ENCODE measurements around the gene OR2A25.

Gene OR2A25

GRCh38 chr7:144074374-144074773 lies 4.8 kb downstream of the OR2A25 start:
- TF ChIP-seq CTCF (IDR thresholded peaks at IDR 0.05; ENCODE audit: borderline replicate concordance, insufficient read depth, low read depth, low read length): no peak
- H3K4me3 ChIP-seq (ENCODE audit: low read depth, low read length): no peak overlapping the region

- TF ChIP-seq CTCF (IDR thresholded peaks at IDR 0.05; ENCODE audit: borderline replicate concordance, insufficient read depth, low read depth, low read length): no peak
- no peak within 1 kb of the TSS for H3K4me3 ChIP-seq (ENCODE audit: low read depth, low read length)
Measured at GRCh38 chr7:144085978-144086377, 16.4 kb downstream of the OR2A25 start, which contains the start of gene OR2A12. TSS of gene OR2A12 (plus strand) at chr7:144086278. CDS start at chr7:144095108, 8,830 bp downstream.

GRCh38 chr7:144086730-144087129 lies 17.1 kb downstream of the OR2A25 start:
- no peak overlapping the region for H3K4me3 ChIP-seq (ENCODE audit: low read depth, low read length)
- TF ChIP-seq CTCF (IDR thresholded peaks at IDR 0.05; ENCODE audit: borderline replicate concordance, insufficient read depth, low read depth, low read length): no peak

- TF ChIP-seq CTCF (IDR thresholded peaks at IDR 0.05; ENCODE audit: borderline replicate concordance, insufficient read depth, low read depth, low read length): no peak
- H3K4me3 ChIP-seq (ENCODE audit: low read depth, low read length): no peak overlapping the region
Measured at GRCh38 chr7:144087230-144087629, 17.6 kb downstream of the OR2A25 start.

GRCh38 chr7:144090667-144091066 lies 21.1 kb downstream of the OR2A25 start:
- no peak overlapping the region for H3K4me3 ChIP-seq (ENCODE audit: low read depth, low read length)

GRCh38 chr7:144098776-144099175 lies 29.2 kb downstream of the OR2A25 start:
- no peak overlapping the region for H3K4me3 ChIP-seq (ENCODE audit: low read depth, low read length)
- TF ChIP-seq CTCF (IDR thresholded peaks at IDR 0.05; ENCODE audit: borderline replicate concordance, insufficient read depth, low read depth, low read length): no peak

More at GRCh38 chr7:144090667-144091066, 21.1 kb downstream of the OR2A25 start:
- no peak for TF ChIP-seq CTCF (IDR thresholded peaks at IDR 0.05; ENCODE audit: borderline replicate concordance, insufficient read depth, low read depth, low read length)

GRCh38 chr7:144100607-144101006 lies 31.0 kb downstream of the OR2A25 start:
- H3K4me3 ChIP-seq (ENCODE audit: low read depth, low read length): no peak overlapping the region
- no peak for TF ChIP-seq CTCF (IDR thresholded peaks at IDR 0.05; ENCODE audit: borderline replicate concordance, insufficient read depth, low read depth, low read length)

Measured in GM12875 (cell line).